ENCODE results near the gene ZP2.
A peak's percentile ranks its signal among the peaks of the same experiment; 100 is the strongest.
"Not testable (repeated sequence)": the region's sequence is repeated elsewhere in the genome, so short reads cannot be mapped to it uniquely, and the experiment has no call there.

ZP2 gene

GRCh38 chr16:21195330-21195729, 16.0 kb downstream of the ZP2 start:
- H3K9ac ChIP-seq (ENCODE audit: low read depth in 1 of 2, low read length in 2 of 2): not testable (repeated sequence)

DNA sequence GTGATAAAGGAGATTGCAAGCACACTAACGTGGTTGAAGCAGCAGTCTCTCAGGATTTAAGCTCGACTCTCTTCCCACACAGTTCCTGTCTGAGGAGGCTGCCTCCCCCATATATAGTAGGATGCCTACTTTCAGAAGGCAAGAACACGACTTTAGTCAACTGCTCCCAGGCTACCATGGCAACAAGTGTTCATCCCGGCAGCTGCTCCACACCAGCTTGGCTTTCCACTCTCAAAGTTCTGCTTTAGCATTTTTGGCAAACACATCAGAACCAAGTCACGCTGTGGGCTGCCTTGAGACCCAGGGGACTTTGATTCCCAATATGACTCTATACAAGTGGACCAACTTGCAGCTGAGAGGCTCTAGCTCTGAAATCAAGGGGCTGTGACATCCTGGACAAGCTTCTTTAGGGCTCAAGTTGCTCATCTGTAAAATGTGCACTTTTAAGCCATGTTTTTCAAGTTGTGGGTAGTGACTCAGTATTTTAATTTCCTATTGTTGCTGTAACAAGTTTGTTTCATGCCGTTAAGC, 16.5 kb downstream of the ZP2 start:
- H3K36me3 ChIP-seq (ENCODE audit: control insufficient read depth in 2 of 2, insufficient read depth in 2 of 2, low read length in 2 of 2): no peaks in the 10 kb centered on the region
- no peak overlapping the region for H3K4me3 ChIP-seq (ENCODE audit: low read length in 2 of 2)
- H3K9me3 ChIP-seq (ENCODE audit: control insufficient read depth in 2 of 2, low read length in 2 of 2): peaks cover 0 to 2% of the 10 kb centered on the region in 2 donors
- H3K27ac ChIP-seq (ENCODE audit: low read depth in 2 of 2, low read length in 2 of 2): no peak overlapping the region
- H3K9ac ChIP-seq (ENCODE audit: low read depth in 1 of 2, low read length in 2 of 2): no peak overlapping the region
- H3K27me3 ChIP-seq (ENCODE audit: control insufficient read depth in 2 of 2, insufficient read depth in 2 of 2, low read length in 2 of 2): peaks cover 0 to 4% of the 10 kb centered on the region in 2 donors
- H3K4me1 ChIP-seq (ENCODE audit: control insufficient read depth in 2 of 2, insufficient read depth in 2 of 2, low read length in 2 of 2): peaks cover 6 to 9% of the 10 kb centered on the region in 2 donors

More at GRCh38 chr16:21195330-21195729, 16.0 kb downstream of the ZP2 start:
- H3K9me3 ChIP-seq (ENCODE audit: control insufficient read depth in 2 of 2, low read length in 2 of 2); H3K27ac ChIP-seq (ENCODE audit: low read depth in 2 of 2, low read length in 2 of 2); H3K36me3 ChIP-seq (ENCODE audit: control insufficient read depth in 2 of 2, insufficient read depth in 2 of 2, low read length in 2 of 2); H3K27me3 ChIP-seq (ENCODE audit: control insufficient read depth in 2 of 2, insufficient read depth in 2 of 2, low read length in 2 of 2); H3K4me3 ChIP-seq (ENCODE audit: low read length in 2 of 2): not testable (repeated sequence)
- H3K4me1 ChIP-seq (ENCODE audit: control insufficient read depth in 2 of 2, insufficient read depth in 2 of 2, low read length in 2 of 2): peaks cover 10 to 11% of the 10 kb centered on the region in 2 donors

GRCh38 chr16:21192991-21193390, 18.4 kb downstream of the ZP2 start:
- Histone ChIP-seq H3K27me3 (ENCODE audit: control insufficient read depth in 2 of 2, insufficient read depth in 2 of 2, low read length in 2 of 2) (peaks cover 0 to 2% of the 10 kb centered on the region in 2 donors), H3K4me1 (ENCODE audit: control insufficient read depth in 2 of 2, insufficient read depth in 2 of 2, low read length in 2 of 2) (peaks cover 0 to 4% of the 10 kb centered on the region in 2 donors), H3K9ac (ENCODE audit: low read depth in 1 of 2, low read length in 2 of 2) (no peak overlapping the region), H3K9me3 (ENCODE audit: control insufficient read depth in 2 of 2, low read length in 2 of 2) (peaks cover 0 to 2% of the 10 kb centered on the region in 2 donors), H3K36me3 (ENCODE audit: control insufficient read depth in 2 of 2, insufficient read depth in 2 of 2, low read length in 2 of 2) (no peaks in the 10 kb centered on the region), H3K4me3 (ENCODE audit: low read length in 2 of 2) (no peak overlapping the region), H3K27ac (ENCODE audit: low read depth in 2 of 2, low read length in 2 of 2) (no peak overlapping the region)

DNA sequence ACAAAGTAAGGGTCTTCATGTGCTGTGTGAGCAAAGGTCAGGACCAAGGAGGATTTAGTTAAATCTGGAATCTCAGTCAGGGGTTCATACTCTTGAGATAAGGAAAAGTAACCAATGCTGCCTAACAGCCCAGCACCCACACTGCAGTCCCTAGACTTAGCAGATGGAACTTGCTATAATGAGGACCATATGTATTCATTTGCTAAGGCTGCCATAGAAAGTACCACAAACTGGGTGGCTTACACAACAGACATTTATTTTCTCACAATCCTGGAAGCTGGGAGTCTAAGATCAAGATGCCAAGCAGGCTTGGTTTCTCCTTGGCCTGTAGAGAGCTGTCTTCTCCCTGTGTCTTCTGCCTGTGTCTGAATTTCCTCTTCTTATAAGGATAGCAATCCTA, 20.8 kb downstream of the ZP2 start:
- no peak overlapping the region for H3K9ac ChIP-seq (ENCODE audit: low read depth in 1 of 2, low read length in 2 of 2)
- H3K9me3 ChIP-seq (ENCODE audit: control insufficient read depth in 2 of 2, low read length in 2 of 2): peaks cover 0 to 2% of the 10 kb centered on the region in 2 donors
- no peaks in the 10 kb centered on the region for H3K36me3 ChIP-seq (ENCODE audit: control insufficient read depth in 2 of 2, insufficient read depth in 2 of 2, low read length in 2 of 2)
- no peak overlapping the region for H3K4me3 ChIP-seq (ENCODE audit: low read length in 2 of 2)
- peaks cover 4% of the 10 kb centered on the region in 2 donors for H3K4me1 ChIP-seq (ENCODE audit: control insufficient read depth in 2 of 2, insufficient read depth in 2 of 2, low read length in 2 of 2)
- no peak overlapping the region for H3K27ac ChIP-seq (ENCODE audit: low read depth in 2 of 2, low read length in 2 of 2)
- H3K27me3 ChIP-seq (ENCODE audit: control insufficient read depth in 2 of 2, insufficient read depth in 2 of 2, low read length in 2 of 2): peaks cover 0 to 2% of the 10 kb centered on the region in 2 donors

DNA sequence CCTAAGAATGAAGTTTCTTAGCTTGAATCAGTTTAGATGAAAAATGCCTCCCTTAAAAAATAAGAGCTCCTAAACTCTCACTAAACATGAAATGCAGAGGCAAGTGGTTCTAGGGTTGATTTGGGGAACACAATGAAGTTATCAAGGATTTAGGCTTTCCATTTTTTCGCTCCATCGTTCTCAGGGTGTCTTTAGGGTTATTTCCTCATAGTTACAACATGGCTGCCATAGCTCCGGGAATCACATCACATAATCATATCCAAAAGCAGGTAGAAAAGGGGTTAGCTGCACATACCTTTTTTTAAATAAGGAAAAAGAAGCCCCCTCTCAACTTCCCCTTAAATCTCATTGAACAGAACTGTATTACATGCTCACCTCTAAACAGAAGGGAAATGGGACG, 21.4 kb downstream of the ZP2 start:
- peaks cover 0 to 2% of the 10 kb centered on the region in 2 donors for H3K9me3 ChIP-seq (ENCODE audit: control insufficient read depth in 2 of 2, low read length in 2 of 2)
- H3K27ac ChIP-seq (ENCODE audit: low read depth in 2 of 2, low read length in 2 of 2): no peak overlapping the region
- no peak overlapping the region for H3K9ac ChIP-seq (ENCODE audit: low read depth in 1 of 2, low read length in 2 of 2)
- H3K4me3 ChIP-seq (ENCODE audit: low read length in 2 of 2): no peak overlapping the region
- H3K36me3 ChIP-seq (ENCODE audit: control insufficient read depth in 2 of 2, insufficient read depth in 2 of 2, low read length in 2 of 2): no peaks in the 10 kb centered on the region
- H3K4me1 ChIP-seq (ENCODE audit: control insufficient read depth in 2 of 2, insufficient read depth in 2 of 2, low read length in 2 of 2): peaks cover 4 to 8% of the 10 kb centered on the region in 2 donors
- H3K27me3 ChIP-seq (ENCODE audit: control insufficient read depth in 2 of 2, insufficient read depth in 2 of 2, low read length in 2 of 2): peaks cover 0 to 2% of the 10 kb centered on the region in 2 donors

DNA sequence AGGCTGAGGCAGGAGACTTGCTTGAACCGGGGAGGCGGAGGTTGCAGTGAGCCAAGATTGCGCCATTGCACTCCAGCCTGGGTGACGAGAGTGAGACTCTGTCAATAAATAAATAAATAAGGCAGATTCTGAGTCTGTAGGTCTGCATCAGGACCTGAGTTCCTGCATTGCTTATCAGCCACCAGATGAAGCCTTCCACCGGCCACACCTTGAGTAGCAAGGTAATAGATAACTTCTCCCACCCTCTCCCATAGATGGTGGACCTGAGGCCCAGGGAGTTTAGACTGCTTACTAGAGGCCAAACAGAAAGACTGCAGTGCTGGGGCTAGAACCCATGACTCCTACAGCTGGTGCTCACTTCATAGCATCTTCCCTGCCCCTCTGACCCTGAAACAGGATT, 22.1 kb downstream of the ZP2 start:
- H3K27me3 ChIP-seq (ENCODE audit: control insufficient read depth in 2 of 2, insufficient read depth in 2 of 2, low read length in 2 of 2): peaks cover 0 to 2% of the 10 kb centered on the region in 2 donors
- no peak overlapping the region for H3K4me3 ChIP-seq (ENCODE audit: low read length in 2 of 2)
- peaks cover 0 to 2% of the 10 kb centered on the region in 2 donors for H3K9me3 ChIP-seq (ENCODE audit: control insufficient read depth in 2 of 2, low read length in 2 of 2)
- no peak overlapping the region for H3K27ac ChIP-seq (ENCODE audit: low read depth in 2 of 2, low read length in 2 of 2)
- H3K9ac ChIP-seq (ENCODE audit: low read depth in 1 of 2, low read length in 2 of 2): no peak overlapping the region
- peaks cover 4 to 9% of the 10 kb centered on the region in 2 donors for H3K4me1 ChIP-seq (ENCODE audit: control insufficient read depth in 2 of 2, insufficient read depth in 2 of 2, low read length in 2 of 2)
- no peaks in the 10 kb centered on the region for H3K36me3 ChIP-seq (ENCODE audit: control insufficient read depth in 2 of 2, insufficient read depth in 2 of 2, low read length in 2 of 2)

- peaks cover 0 to 2% of the 10 kb centered on the region in 2 donors for H3K27me3 ChIP-seq (ENCODE audit: control insufficient read depth in 2 of 2, insufficient read depth in 2 of 2, low read length in 2 of 2)
- H3K4me1 ChIP-seq (ENCODE audit: control insufficient read depth in 2 of 2, insufficient read depth in 2 of 2, low read length in 2 of 2): peaks cover 4 to 9% of the 10 kb centered on the region in 2 donors
- H3K9me3 ChIP-seq (ENCODE audit: control insufficient read depth in 2 of 2, low read length in 2 of 2): no peaks in the 10 kb centered on the region
- peaks cover 9% of the 10 kb centered on the region in 2 donors for H3K36me3 ChIP-seq (ENCODE audit: control insufficient read depth in 2 of 2, insufficient read depth in 2 of 2, low read length in 2 of 2)
- no peak overlapping the region for H3K9ac ChIP-seq (ENCODE audit: low read depth in 1 of 2, low read length in 2 of 2)
- peak overlapping the region in 1 of 2 donors; percentile 4 for H3K27ac ChIP-seq (ENCODE audit: low read depth in 2 of 2, low read length in 2 of 2)
- no peak overlapping the region for H3K4me3 ChIP-seq (ENCODE audit: low read length in 2 of 2)
Observed at GRCh38 chr16:21186326-21186691, 25.1 kb downstream of the ZP2 start.

DNA sequence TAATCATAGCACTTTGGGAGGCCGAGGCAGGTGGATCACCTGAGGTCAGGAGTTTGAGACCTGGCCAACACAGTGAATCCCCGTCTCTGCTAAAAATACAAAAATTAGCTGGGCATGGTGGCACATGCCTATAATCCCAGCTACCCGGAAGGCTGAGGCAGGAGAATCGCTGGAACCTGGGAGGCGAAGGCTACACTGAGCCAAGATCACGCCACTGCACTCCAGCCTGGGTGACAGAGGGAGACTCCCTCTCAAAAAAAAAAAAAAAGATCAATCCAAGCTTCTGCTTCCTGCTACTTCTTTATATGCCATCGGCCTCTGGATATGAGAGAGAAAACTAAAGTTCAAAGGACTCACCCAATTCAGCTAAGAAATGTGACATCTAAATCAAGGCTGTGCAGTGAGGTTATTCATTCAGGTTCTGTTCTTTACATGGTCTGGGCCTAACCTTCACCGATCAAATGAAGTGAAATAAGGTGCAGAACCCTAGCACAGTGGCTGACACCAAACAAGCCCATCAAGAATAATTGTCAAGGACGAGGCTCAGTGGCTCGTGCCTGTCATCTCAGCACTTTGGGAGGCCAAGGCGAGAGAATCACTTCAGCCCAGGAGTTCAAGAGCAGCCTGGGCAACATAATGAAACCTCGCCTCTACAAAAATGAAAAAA, 25.6 kb downstream of the ZP2 start:
- Histone ChIP-seq H3K4me1 (ENCODE audit: control insufficient read depth in 2 of 2, insufficient read depth in 2 of 2, low read length in 2 of 2) (peaks cover 4 to 9% of the 10 kb centered on the region in 2 donors), H3K27me3 (ENCODE audit: control insufficient read depth in 2 of 2, insufficient read depth in 2 of 2, low read length in 2 of 2) (peaks cover 0 to 2% of the 10 kb centered on the region in 2 donors), H3K9me3 (ENCODE audit: control insufficient read depth in 2 of 2, low read length in 2 of 2) (no peaks in the 10 kb centered on the region), H3K36me3 (ENCODE audit: control insufficient read depth in 2 of 2, insufficient read depth in 2 of 2, low read length in 2 of 2) (peaks cover 13 to 14% of the 10 kb centered on the region in 2 donors), H3K9ac (ENCODE audit: low read depth in 1 of 2, low read length in 2 of 2) (no peak overlapping the region), H3K27ac (ENCODE audit: low read depth in 2 of 2, low read length in 2 of 2) (peak overlapping the region in 1 of 2 donors; percentile 32), H3K4me3 (ENCODE audit: low read length in 2 of 2) (no peak overlapping the region)

GRCh38 chr16:21184834-21185233, 26.5 kb downstream of the ZP2 start:
- Histone ChIP-seq H3K36me3 (ENCODE audit: control insufficient read depth in 2 of 2, insufficient read depth in 2 of 2, low read length in 2 of 2) (peaks cover 16% of the 10 kb centered on the region in 2 donors), H3K4me3 (ENCODE audit: low read length in 2 of 2) (no peak overlapping the region), H3K9me3 (ENCODE audit: control insufficient read depth in 2 of 2, low read length in 2 of 2) (no peaks in the 10 kb centered on the region), H3K4me1 (ENCODE audit: control insufficient read depth in 2 of 2, insufficient read depth in 2 of 2, low read length in 2 of 2) (peaks cover 4 to 9% of the 10 kb centered on the region in 2 donors), H3K9ac (ENCODE audit: low read depth in 1 of 2, low read length in 2 of 2) (no peak overlapping the region), H3K27ac (ENCODE audit: low read depth in 2 of 2, low read length in 2 of 2) (no peak overlapping the region), H3K27me3 (ENCODE audit: control insufficient read depth in 2 of 2, insufficient read depth in 2 of 2, low read length in 2 of 2) (no peaks in the 10 kb centered on the region)

GRCh38 chr16:21183995-21184394, 27.4 kb downstream of the ZP2 start:
- H3K27me3 ChIP-seq (ENCODE audit: control insufficient read depth in 2 of 2, insufficient read depth in 2 of 2, low read length in 2 of 2): no peaks in the 10 kb centered on the region
- H3K4me1 ChIP-seq (ENCODE audit: control insufficient read depth in 2 of 2, insufficient read depth in 2 of 2, low read length in 2 of 2): peaks cover 4 to 9% of the 10 kb centered on the region in 2 donors
- H3K9me3 ChIP-seq (ENCODE audit: control insufficient read depth in 2 of 2, low read length in 2 of 2): no peaks in the 10 kb centered on the region
- H3K27ac ChIP-seq (ENCODE audit: low read depth in 2 of 2, low read length in 2 of 2): no peak overlapping the region
- no peak overlapping the region for H3K9ac ChIP-seq (ENCODE audit: low read depth in 1 of 2, low read length in 2 of 2)
- H3K36me3 ChIP-seq (ENCODE audit: control insufficient read depth in 2 of 2, insufficient read depth in 2 of 2, low read length in 2 of 2): peaks cover 23% of the 10 kb centered on the region in 2 donors
- H3K4me3 ChIP-seq (ENCODE audit: low read length in 2 of 2): no peak overlapping the region
